GM21825 (cell line): ENCODE measurements around the gene SIX5.
A peak's percentile ranks its signal among the peaks of the same experiment; 100 is the strongest.

Experiments
- ATAC-seq: cut with Tn5 transposase; IDR thresholded peaks from one replicate; pipeline ENCODE4 v1.9.1; 2021; ENCODE audit warnings: mild to moderate bottlenecking, moderate library complexity; ENCODE audit not compliant: unreplicated experiment

The SIX5 gene

GRCh38 chr19:45777395-45777961 is 8.4 kb upstream of the SIX5 start:
- ATAC-seq, result no peak

DNA sequence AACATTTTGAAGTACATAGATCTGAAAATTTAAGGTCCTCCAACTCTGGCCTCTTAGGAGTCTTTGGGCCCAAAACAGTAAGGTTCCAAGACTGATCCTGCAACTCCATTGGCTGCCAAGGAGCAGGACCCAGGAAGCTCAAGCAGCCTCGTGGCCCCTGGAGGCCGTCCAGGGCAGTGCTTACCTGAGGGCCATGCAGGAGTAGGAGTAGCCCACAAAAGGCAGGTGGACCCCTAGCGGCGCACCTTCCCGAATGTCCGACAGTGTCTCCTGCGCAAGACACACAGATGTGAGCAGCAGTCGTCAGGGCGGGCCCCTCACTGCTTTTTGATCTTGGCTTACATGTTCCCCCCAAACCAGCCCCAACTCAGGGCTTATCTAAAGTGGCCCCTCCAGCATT is 5.7 kb upstream of the SIX5 start:
- no peak for ATAC-seq

DNA sequence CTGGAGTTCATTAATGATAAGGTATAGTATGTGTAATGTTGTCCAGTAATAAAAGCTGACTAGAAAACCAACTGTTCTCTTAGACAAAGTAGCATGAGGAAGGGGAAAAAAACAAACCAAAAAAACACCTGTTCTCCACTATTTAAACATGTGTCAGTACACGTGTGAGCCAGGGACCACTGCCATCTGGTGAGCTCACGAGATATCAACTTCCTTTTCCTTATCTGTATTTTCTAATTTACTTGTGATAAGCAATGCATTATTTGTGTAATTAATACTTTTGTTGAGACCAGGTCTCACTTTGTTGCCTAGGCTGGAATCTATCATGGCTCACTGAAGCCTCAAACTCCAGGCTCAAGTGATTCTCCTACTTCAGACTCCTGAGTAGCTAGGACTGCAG is 4.3 kb upstream of the SIX5 start:
- no peak for ATAC-seq

- no peak for ATAC-seq
Observed at GRCh38 chr19:45772912-45773311, 3.9 kb upstream of the SIX5 start.

- ATAC-seq, result no peak
Observed at GRCh38 chr19:45772130-45772840, 3.2 kb upstream of the SIX5 start.

GRCh38 chr19:45771311-45771933 is 2.4 kb upstream of the SIX5 start:
- ATAC-seq, result no peak

GRCh38 chr19:45770192-45771101 is 1.4 kb upstream of the SIX5 start:
- peak; percentile 52 for ATAC-seq

GRCh38 chr19:45769821-45770191 is 754 bp upstream of the SIX5 start:
- no peak for ATAC-seq

DNA sequence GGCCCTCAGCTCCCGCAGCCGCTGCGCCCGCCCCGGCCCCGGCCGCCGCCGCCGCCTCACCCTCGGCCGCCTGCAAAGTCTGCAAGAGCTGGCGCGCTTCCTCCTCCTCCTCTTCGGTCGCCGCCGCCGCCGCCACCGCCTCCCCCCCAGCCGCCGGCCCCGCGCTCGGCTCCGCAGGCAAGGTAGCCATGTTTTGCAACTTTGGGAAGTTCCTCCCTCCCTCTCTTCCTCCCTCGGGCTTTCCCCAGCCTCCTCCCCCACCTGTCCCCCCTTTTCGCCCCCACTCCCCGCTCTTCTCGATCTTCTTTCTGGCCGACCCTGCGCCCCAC is 433 bp downstream of the SIX5 start:
- ATAC-seq, result no peak

DNA sequence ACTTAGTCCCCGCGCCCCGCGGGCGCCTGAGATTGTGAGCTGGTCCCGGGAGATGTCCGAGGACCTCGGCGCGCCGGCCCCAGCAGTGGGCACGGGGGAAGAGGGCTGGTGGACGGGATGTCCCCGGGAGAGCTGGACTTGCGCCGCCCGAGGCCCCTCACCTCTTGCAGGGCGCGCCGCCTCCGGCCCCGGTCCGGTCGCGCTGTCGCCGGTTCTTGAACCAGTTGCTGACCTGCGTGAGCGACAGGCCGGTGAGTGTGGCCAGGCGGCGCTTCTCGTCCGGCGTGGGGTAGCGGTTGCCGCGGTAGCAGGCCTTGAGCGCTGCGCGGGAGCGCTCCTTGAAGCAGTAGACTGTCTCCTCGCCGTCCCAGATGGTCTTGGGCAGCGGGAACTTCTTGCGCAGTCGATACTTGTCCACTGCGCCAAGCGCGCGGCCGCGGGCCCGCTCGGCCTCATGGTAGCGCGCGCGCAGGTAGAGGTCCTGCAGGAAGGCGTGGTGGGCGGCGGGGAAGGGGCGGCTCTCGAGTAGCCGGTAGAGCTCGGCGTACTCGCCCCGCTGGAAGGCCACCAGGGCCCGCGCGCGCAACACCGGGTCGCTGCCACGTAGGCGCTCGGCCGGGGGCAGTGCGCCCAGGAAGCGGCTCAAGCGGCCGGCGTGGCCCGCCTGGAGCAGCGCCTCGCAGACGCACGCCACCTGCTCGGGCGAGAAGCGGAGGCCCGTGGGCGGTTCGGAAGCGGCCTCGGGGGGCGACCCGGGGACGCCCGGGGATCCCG is 984 bp downstream of the SIX5 start:
- no peak for ATAC-seq

DNA sequence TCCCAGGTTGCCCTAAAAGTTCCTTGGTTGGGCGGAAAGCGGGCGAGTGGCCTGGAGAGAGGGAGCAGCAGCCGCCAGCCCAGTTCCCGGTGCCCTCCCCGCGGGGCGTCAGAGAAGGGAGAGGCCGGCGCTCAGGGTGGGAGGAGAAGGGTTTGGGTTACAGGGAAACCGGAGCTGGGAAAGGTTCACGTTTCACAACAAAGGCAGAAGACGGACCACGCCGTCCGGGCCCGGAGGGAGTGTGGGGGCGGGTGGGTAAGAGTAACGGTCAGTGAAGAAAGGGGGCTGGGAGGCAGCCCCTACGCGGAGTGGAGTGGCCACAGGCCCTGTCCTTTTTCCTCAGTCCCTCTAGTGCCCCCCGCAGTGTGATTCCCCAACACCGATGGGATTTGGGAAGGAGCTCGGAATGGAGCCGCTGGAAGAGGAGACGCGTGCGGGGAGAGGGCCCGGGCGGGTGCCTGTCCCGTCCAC is 1.6 kb downstream of the SIX5 start:
- ATAC-seq, result no peak

- ATAC-seq, result no peak
Observed at GRCh38 chr19:45766869-45767346, 2.1 kb downstream of the SIX5 start.

GRCh38 chr19:45766296-45766868 is 2.7 kb downstream of the SIX5 start:
- no peak for ATAC-seq

DNA sequence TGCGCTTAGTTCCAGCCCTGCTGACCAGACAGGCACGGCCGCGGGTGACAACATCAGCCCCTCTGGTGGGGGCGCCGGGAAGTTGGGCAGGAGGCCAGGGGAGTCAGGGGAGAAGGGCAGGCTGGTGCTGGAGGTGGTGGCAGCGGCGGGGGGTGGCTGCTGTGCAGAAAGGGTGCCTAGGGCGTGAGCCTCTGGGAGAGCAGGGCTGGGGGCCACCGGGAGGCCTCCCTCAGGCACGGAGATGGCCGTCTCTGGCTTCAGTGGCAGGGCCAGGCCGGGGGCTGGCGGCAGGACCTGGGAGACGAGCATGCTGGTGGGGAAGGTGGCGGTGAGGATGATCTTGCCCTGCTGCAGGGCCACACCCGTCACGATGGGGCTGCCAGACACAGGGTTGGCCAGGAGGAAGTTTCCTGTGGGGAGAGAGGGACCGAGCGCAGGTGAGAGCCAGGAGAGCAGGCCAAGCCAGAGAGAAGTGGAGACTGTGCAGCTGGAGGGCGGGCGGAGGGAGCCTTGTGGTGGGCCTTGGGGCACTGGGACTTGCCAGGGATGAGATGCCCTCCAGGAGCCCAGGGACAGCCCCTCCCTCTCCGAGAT is 3.3 kb downstream of the SIX5 start:
- no peak for ATAC-seq

DNA sequence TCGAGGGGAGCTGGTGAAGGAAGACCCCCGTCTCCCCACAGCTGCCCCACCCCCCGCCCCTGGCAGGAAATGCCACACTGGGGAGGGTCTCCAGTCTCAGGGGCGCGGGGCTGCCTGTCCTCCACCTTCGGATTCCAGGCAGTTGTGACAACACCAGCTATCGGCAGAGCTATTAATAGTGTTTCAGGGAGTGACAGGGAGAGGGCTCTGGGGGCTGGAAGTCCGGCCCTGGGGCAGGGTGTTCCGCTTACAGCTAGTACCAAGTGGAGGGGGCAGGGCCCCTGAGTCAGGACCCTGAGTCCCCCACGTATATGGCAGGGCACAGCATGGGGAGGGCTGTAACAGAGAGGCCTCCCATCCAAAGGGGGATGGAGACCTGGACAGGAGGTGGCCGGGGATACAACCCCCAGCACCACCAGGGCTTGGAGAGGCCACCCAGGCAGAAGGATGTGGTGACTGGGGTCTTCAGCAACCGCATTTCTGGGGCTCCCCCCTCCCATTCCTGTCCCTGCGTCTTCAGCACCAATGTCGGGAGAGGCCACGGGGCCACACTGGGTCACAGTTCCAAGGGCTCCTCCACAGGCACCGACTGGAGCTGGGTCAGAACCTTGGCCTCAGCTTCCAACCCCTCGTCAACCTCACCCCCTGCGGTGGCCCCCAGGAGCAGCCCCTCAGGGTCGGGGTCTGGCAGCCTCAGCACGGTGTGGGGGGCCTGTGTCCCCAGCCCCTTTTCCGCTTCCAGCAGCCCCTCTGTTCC is 3.9 kb downstream of the SIX5 start:
- ATAC-seq, result no peak

DNA sequence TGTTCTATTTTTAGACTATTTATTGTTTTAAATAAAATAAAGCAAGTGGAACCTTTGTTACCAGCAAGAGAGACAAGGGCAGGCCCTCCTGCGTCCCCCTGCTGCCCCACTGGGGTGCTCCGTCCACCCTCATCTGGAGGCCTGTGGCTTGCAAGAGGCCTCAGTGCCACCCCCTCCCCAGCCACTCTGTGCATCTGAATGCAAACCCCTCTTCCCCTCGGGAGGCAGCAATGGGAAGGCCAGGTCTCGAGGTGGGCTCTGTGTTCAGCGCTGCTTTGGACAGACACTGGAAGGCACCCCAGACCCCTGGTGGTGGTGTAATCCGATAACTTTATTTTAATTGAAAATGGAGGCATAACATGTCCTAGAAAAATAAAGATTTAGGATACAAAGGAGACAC is 4.6 kb downstream of the SIX5 start:
- no peak for ATAC-seq

DNA sequence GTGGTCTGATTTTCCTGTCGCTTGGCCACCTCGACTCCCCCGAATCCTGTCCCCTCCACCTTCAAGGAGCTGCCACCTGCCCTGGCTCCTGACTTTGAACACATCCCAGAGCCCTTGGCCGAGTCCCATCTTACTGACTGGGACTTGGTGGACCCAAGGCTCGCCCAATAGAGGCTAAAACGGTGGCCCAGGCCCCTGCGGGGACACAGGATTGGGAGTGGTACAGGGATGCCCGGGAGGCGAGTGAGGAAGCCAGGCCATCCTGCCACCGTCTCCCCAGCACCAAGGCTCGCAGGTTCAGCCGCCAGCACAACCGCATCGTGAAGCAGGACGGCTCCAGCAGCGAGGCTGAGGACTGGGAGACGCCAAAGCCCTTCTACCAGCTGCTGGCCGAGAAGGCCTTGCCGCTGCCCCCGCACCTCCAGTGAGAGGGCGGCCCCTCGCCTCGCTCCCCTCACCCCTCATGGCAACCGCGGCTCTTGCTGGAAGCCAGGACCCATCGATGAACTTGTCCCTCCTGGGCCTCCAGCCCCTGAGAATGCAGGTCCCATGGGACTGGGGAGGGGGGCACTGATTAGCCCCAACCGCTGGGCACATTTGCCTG is 5.3 kb downstream of the SIX5 start:
- no peak for ATAC-seq

DNA sequence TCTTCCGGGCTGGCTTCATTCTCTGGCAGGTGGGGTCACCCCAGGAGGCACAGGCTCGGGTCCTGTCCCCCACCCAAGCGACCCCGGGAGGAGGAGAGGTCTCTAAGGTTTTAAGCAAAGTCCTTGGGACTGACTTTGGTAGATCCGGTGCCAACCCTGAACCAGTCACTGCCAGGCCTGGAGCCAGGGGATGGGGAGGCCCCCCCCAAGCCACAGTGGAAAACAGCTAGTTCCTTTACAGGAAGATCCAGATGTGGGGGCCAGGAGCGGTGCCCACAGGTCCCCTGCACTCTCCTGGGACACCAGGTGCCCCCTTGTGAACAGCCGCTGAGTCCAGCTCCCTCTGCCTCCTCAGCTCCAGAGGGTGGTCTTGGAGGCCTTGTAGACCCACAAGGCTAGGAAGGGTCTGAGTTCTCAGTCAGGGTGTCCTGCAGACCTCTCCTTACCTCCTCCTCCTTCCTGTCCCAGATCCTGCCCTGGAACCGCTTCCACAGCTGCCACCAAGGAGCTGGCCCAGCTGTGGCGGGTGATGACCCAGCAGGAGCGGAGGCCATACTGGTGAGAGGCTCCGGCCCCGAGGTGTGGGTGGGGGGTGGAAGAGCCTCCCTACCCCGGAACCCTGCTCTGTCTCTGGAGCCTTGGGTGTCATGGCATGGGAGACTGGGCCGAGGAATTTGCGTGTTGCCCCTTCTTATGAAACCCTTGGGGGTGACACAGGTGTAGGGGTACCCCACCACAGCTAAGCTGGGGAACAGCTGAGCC is 6.0 kb downstream of the SIX5 start:
- no peak for ATAC-seq
